Tibial nerve (tissue), 4 donors: ENCODE measurements around the gene ZNF385C.

ENCODE experiments used
- EP300 ChIP-seq, 2 donors: sonication (generic); formaldehyde crosslinking; IDR thresholded peaks; one replicate each; pipeline ENCODE4 v1.6.1; 2017; ENCODE audit warnings: antibody characterized with exemption in 2 of 2, mild to moderate bottlenecking in 1 of 2
- POLR2A ChIP-seq, 2 donors: fragments of 450-650 bp; IDR thresholded peaks; one replicate each; pipeline ENCODE4 v1.6.1; 2017; ENCODE audit warnings: antibody characterized with exemption in 2 of 2, mild to moderate bottlenecking in 2 of 2, moderate library complexity in 2 of 2
- TF ChIP-seq, protein P1 (sequence below), 5 experiments: fragments of 200-600 bp in 3 of 5; fragments of 450-650 bp in 2 of 5; sonication (generic) in 3 of 5; IDR thresholded peaks; one replicate each; pipeline ENCODE4 v1.5.1; 2016 to 2019; ENCODE audit warnings: antibody characterized with exemption in 5 of 5, mild to moderate bottlenecking in 3 of 5, moderate library complexity in 2 of 5

DNA sequence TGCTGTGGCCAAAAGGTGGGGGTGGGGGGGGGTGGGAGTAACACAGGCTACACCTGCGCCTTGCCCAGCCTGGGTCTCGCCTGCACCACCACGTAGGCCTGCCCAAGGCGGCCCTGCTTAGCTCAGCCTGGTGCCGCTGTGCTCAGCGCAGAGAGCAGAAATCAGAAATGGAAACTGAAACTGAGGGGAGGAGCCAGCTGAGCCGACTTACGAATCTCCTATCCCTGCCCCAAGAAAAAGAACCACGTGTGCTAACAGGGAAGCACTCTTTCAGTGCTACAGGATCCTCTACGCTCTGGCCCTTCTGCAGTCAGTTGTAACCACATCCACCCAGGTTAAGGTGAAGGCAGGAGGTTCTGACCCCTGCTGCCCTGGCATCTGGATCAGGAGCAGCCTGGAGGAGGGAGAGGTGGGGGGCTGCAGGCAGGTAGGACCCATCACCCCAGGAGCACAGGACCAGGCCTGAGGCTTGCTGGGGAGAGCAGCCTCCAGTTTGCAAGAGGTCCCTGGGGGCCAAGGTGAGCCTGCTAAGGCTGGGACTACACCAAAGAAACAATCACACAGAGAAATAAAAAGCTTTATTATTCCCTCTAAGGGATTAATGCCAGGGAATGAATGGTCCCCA lies 14.4 kb upstream of the ZNF385C start, which contains the start of gene DHX58:
- TF ChIP-seq, protein P1, sequence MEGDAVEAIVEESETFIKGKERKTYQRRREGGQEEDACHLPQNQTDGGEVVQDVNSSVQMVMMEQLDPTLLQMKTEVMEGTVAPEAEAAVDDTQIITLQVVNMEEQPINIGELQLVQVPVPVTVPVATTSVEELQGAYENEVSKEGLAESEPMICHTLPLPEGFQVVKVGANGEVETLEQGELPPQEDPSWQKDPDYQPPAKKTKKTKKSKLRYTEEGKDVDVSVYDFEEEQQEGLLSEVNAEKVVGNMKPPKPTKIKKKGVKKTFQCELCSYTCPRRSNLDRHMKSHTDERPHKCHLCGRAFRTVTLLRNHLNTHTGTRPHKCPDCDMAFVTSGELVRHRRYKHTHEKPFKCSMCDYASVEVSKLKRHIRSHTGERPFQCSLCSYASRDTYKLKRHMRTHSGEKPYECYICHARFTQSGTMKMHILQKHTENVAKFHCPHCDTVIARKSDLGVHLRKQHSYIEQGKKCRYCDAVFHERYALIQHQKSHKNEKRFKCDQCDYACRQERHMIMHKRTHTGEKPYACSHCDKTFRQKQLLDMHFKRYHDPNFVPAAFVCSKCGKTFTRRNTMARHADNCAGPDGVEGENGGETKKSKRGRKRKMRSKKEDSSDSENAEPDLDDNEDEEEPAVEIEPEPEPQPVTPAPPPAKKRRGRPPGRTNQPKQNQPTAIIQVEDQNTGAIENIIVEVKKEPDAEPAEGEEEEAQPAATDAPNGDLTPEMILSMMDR (IDR thresholded peaks at IDR 0.05): no peak
- TF ChIP-seq EP300 (IDR thresholded peaks at IDR 0.05) (peak in 1 of 2 donors; percentile 91), POLR2A (IDR thresholded peaks at IDR 0.05) (peak; percentile 41 to 65)
